ENCODE measurements around the gene RGS11. TPM values are rescaled to one million over a fixed set of nuclear protein-coding genes. Genes with fewer than 3 reads are reported as not detected.

RGS11 gene
- total and polyA plus RNA-seq, 9 of the 15 experiments (the other 6 are each of a cell fraction or from before 2014, with no cell fraction given), result not detected

DNA sequence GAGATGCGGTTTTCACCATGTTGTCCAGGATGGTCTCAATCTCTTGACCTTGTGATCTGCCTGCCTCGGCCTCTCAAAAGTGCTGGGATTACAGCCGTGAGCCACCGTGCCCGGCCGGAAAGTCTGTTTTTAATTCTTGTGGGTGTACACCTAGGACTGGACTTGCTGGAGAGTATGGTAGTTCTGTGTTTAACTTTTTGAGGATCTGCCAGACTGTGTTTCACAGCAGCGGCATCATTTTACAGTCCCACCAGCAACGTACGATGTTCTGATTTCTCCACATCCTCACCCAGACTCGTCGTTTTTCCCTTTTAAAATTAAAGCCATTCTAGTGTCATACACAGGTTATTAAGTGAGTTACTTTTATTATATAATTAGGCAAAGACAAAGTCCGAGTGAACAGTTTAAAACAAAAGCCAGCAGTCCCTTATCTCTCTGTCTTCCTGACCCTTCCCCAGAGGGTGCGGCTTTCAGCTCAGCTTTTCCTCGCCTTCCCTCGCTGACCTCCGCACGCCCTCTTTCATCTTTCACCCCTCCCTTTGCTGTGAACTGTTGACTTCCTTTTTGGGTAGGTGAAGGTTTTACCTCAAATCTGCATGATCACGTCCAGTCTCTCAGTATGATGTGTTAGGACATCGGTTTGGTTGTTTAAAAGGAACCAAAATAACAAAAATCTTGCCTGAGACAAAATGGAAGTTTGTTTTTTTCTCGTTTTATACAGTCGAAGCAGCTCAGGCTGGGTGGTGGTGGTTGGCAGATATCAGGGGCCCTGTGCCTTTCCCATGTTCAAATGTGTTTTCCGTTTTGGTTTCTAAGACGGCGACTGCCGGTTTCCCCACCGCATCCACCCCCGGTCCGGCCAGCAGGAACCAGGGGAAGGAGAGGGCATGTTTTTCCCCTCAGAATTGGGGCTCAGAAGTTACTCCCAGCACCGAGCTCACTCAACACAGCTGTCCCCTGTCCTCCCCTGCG is 23.1 kb downstream of the RGS11 start (continued):
- TF ChIP-seq HSF4 (CRISPR knock-in tag; IDR thresholded peaks at IDR 0.05; ENCODE audit: borderline replicate concordance) (no peak), ILK (tag; IDR thresholded peaks at IDR 0.05; ENCODE audit: borderline replicate concordance, low read depth) (no peak), ZEB2 (IDR thresholded peaks at IDR 0.05) (no peak), PHF8 (IDR thresholded peaks at IDR 0.05; ENCODE audit: borderline replicate concordance, low read length) (no peak), NFIX (CRISPR knock-in tag; IDR thresholded peaks at IDR 0.05; ENCODE audit: low read depth) (no peak), TEAD1 (CRISPR knock-in tag; IDR thresholded peaks at IDR 0.05) (no peak), IFI16 (CRISPR knock-in tag; IDR thresholded peaks at IDR 0.05) (no peak), SMARCB1 (IDR thresholded peaks at IDR 0.05; ENCODE audit: insufficient read length, low read depth) (no peak), ZNF3 (CRISPR knock-in tag; IDR thresholded peaks at IDR 0.05) (no peak), SOX6 (IDR thresholded peaks at IDR 0.05) (peak; percentile 63), RBFOX2 (IDR thresholded peaks at IDR 0.05; ENCODE audit: low read depth, low read length) (no peak), PTBP1 (IDR thresholded peaks at IDR 0.05; ENCODE audit: low read depth, low read length) (no peak), ZBTB7A (IDR thresholded peaks at IDR 0.05; ENCODE audit: borderline replicate concordance, control insufficient read depth, low read depth, low read length) (peak; percentile 45; the same call in 1 of the 2 replicates)
- TF ChIP-seq, protein P1, sequence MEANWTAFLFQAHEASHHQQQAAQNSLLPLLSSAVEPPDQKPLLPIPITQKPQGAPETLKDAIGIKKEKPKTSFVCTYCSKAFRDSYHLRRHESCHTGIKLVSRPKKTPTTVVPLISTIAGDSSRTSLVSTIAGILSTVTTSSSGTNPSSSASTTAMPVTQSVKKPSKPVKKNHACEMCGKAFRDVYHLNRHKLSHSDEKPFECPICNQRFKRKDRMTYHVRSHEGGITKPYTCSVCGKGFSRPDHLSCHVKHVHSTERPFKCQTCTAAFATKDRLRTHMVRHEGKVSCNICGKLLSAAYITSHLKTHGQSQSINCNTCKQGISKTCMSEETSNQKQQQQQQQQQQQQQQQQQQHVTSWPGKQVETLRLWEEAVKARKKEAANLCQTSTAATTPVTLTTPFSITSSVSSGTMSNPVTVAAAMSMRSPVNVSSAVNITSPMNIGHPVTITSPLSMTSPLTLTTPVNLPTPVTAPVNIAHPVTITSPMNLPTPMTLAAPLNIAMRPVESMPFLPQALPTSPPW (CRISPR knock-in tag; IDR thresholded peaks at IDR 0.05), result peak; percentile 33; the same call in 1 of the 2 replicates
- TF ChIP-seq, protein P2, sequence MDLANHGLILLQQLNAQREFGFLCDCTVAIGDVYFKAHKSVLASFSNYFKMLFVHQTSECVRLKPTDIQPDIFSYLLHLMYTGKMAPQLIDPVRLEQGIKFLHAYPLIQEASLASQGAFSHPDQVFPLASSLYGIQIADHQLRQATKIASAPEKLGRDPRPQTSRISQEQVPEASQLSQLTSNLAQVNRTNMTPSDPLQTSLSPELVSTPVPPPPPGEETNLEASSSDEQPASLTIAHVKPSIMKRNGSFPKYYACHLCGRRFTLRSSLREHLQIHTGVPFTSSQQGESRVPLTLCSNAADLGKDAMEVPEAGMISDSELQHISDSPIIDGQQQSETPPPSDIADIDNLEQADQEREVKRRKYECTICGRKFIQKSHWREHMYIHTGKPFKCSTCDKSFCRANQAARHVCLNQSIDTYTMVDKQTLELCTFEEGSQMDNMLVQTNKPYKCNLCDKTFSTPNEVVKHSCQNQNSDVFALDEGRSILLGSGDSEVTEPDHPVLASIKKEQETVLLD (IDR thresholded peaks at IDR 0.05), result 0 out of 2 replicates have a peak, but pooled peaks have one; percentile 53
- TF ChIP-seq, protein P3, sequence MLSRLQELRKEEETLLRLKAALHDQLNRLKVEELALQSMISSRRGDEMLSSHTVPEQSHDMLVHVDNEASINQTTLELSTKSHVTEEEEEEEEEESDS (CRISPR knock-in tag; IDR thresholded peaks at IDR 0.05), result no peak
